NB4 (cell line): ENCODE results near the gene COX6A2.

Experiments
- MYC ChIP-seq: IDR thresholded peaks from 2 replicates; pipeline ENCODE4 v1.6.1; 2011; ENCODE audit warnings: low read depth, low read length
- TF ChIP-seq, protein P1 (sequence below): IDR thresholded peaks from one replicate; pipeline ENCODE4 v1.5.1; 2012; ENCODE audit warnings: low read depth, low read length

DNA sequence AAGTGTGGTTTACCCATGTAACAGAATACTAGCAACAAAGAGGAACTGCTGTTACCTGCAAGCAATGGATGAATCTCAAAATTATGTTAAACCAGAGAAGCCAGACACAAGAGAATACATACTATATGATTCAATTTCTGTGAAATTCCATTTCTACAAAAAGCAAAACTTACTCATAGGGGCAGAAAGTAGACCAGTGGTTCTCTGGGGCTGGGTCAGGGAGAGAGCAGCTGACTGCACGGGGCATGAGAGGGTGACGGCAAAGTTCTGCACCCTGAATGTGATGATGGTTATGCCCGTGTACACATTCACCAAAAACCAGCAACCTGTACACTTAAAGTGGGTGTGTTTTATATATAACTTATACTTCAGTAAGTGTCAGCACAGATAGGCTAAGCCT, 11.4 kb upstream of the COX6A2 start:
- TF ChIP-seq, protein P1, sequence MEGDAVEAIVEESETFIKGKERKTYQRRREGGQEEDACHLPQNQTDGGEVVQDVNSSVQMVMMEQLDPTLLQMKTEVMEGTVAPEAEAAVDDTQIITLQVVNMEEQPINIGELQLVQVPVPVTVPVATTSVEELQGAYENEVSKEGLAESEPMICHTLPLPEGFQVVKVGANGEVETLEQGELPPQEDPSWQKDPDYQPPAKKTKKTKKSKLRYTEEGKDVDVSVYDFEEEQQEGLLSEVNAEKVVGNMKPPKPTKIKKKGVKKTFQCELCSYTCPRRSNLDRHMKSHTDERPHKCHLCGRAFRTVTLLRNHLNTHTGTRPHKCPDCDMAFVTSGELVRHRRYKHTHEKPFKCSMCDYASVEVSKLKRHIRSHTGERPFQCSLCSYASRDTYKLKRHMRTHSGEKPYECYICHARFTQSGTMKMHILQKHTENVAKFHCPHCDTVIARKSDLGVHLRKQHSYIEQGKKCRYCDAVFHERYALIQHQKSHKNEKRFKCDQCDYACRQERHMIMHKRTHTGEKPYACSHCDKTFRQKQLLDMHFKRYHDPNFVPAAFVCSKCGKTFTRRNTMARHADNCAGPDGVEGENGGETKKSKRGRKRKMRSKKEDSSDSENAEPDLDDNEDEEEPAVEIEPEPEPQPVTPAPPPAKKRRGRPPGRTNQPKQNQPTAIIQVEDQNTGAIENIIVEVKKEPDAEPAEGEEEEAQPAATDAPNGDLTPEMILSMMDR: no peak
- TF ChIP-seq MYC: no peak
